GM19238 (cell line): ENCODE results near the gene CLRN2.
"Not testable (repeated sequence)": the region's sequence is repeated elsewhere in the genome, so short reads cannot be mapped to it uniquely, and the experiment has no call there.

Experiments used
- DNase-seq: peaks from one replicate; pipeline ENCODE4 v3.0.0; 2011; ENCODE audit warnings: low spot score; ENCODE audit not compliant: insufficient read length

The CLRN2 gene

DNA sequence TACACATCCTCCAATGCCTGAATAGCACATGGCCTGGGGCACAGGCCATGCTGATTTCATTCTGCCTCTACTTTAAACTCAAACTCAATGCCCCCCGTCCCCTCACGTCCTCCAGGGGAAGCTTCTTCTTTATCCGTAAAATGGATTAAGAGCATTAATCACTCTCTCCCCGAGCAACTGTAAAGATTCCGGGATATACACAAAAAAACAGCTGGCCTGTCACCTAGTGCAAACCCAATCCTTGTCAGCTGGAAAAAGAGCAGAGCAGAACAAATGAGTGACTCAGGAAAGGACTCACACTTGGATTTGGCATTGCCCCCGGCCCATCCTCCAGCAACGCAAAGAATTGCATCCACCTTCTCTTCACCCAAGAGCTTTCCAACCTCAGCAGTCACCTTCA, 10.9 kb upstream of the CLRN2 start:
- no peak for DNase-seq

DNA sequence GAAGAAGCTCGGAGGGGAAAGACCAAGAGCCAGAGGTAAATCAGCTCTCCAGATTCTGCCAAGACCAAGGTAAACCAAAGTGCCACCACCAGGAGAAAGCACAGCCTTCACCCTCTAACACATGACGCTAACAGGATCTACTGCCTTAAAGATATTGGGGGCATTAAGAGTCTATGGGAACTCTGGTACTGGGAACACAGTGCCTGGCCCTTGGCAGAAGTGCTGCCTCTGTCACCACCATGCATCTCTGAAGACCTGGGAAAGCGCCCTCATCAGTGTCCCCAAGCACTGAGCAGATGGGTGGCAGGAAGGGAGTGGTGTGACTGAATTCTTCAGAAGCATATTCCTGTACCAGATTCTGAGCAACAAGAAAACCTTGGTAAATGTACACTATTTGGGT, 4.4 kb upstream of the CLRN2 start:
- no peak for DNase-seq

DNA sequence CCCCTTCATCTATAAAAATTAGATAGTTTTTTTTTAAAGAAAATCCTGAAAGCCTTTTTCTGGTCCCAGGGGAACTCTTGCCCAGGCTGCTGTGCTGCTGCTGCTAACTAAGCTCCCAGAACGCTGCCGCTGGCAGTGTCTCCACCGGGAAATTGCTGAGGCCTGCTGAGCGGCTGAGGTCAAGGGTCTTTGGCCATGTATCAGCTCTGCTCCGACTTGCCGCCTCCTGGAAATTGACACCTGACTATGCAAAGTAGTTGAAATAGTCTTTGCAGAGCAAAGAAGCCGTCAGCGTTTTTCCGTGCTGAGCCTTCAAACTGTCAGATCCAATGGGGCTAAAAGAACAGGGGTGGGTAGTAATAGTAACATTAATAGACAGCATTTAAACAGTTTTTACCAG, 3.9 kb upstream of the CLRN2 start:
- DNase-seq, result no peak

DNA sequence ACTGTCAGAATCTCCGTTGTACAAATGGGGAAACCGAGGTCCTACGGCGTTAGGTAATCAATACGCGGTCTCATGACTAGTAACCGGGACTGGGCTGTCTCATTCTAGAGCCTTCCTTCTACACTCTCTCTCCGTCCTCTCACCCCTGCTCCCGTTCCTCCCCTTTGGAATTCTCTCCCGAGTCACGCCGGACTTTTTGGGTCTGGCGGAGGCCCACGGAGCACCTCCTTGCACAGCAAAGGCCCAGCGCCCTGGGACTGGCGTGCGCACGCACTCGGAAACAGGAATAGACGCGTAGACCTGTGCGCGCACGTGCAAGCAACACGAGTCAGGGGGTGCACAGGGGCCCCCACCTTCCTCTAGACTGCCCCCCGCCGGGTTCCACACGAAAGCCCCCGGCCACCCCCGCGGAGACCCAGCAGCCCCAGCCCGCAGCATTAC, 3.4 kb upstream of the CLRN2 start:
- peak; percentile 46 for DNase-seq

DNA sequence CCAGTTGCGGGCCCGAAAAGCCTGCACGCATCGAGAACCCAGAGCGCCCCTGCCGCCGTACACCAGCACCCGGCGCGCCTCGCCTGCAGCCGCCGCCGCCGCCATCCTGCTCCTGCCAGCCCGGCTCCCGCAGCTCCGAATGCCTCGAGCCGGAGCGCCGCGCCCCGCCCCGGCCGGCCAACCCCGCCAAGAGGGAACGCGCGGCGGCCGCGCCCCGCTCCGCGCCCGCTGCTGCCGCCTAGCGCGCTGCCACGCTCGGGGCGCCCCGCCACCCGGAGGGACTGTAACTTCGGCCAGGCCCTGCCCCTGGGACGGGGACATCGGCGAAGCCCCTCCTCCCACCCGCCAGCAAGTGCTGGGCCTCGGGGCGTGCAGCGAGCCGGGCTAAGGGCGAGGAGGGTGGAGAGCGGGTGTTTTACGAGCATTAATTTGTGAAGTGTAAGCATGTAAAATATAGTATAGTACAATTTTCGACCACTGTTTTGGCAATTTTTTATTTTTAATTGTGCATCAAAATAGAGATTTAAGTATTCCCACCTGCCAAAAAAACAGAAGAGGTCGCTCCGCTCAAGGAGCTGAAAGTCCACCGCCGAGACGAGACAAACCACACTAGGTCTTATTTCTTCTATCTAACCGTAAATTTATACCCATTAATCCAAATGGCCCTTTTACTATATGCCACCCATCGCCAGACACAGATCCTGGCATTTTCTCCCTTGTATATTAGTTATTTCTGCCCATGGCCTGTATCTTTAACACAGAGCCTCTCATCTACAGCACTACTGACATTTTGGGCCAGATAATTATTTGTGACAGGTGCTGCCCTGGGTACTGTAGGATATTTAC, 2.8 kb upstream of the CLRN2 start, which contains the start of gene QDPR:
QDPR (minus strand) TSS at position 141 of the 846 bp plus-strand sequence; CDS start at position 105, 36 bp downstream.
- peak; percentile 86 for DNase-seq

DNA sequence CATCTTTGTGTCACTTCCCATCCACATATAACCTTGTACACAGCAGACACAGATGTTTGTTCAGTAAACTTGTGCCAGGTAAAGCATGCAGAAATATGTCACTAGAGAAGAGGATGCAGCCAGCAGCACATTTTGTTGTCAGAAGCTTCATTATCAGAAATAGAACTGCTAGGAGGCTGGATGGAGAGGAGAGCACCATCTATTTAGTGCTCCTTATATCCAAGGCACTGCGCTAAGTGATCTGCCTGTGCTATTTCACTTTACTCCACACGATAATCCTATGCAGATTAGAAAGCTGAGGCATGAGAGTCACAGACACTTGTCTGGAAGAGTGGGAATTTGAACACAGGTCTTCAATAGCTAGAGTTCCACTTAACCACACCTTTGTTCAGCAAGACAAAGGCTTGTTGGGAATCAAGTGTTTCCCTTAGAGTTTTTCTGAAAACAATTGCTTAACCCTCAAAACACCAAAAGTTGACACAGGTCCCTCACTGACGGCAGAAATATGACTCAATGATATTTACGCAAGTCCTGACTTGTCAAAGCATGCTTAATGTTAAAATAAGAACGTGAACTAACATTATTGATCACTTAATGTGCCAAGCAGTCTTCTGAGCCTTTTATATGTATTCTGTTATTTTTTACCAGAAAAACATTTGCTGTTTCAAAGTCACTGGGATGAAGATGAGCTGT, 1.8 kb upstream of the CLRN2 start:
- DNase-seq, result no peak

DNA sequence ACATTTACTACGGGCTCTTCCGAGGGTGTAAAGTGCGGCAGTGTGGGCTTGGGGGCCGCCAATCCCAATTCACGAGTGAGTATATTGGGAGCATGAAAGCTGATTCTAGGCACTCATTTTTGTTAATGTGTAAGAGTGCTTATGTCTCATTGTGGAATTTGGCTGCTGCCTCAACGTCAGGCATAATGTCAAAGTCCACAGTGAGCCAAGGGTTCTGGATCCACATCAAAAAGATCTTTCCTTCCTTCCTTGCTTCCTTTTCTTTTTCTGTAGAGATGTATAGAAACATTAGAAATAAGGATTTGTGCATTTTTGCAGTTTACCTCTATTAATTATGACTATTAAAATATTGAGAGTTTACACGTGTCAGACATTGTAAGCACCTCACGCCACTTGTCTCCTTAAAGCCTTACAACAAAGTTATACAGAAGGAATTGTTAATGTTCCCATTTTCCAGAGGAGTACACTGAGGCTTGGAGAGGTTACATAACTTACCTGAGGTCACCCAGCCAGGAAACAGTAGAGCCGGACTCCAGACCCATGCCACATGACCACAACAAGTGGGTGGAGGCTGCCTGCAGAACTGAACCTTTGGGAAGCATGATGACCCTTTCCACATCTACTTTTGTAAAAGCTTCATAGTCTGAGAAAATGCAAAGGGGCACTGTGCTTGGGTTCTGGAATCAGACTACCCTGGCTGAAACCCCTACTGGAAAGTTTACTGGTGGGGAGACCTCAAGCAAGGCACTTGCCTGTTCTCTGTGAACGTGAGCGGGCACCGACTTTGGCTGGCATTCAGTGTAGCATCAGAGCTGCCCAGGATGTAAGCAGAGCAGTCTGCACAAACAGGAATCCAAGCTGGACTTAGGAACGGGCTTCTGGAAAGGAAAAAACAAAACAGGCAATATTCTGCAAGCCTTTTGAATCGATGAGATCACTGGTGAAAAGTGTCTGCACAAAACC, 761 bp downstream of the CLRN2 start:
- no peak for DNase-seq

DNA sequence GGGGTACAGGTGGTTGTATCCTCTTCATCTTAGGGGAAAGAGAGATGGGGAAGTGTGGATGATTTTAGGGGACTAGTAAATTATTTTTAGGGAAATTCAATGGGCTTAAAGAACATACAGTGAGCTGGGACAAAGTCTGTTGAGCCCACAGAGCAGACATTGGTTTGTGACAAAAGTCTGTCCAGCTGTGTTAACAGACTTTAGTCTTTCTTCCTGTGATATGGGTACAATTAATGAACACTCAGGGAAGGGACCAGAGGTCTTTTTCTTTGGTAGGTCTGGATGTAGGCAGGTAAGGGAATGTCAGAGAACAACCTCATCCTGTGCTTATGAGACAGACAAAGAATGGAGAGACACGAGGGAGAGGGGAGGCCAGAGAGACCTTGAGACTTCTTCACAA, 2.0 kb downstream of the CLRN2 start:
- no peak for DNase-seq

DNA sequence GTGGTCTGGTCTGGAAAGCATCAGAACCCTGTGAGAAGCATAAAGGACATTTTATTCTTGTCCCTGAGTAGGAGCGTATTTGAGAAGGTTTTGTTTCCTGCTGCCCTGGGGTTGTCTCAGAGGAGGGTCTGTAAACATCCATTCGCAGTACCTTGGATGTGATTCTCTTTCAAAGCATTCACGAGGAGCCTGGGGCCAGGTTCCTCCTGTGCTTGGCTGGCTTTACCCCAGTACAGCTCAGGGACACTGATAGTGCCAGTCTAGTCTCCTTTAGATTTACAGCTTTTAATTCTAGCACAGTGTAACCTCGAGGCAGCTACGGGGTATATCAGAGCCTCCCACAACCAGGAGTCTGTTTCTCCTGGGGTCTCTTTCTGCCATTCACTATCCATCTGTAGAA, 2.7 kb downstream of the CLRN2 start:
- DNase-seq, result no peak

DNA sequence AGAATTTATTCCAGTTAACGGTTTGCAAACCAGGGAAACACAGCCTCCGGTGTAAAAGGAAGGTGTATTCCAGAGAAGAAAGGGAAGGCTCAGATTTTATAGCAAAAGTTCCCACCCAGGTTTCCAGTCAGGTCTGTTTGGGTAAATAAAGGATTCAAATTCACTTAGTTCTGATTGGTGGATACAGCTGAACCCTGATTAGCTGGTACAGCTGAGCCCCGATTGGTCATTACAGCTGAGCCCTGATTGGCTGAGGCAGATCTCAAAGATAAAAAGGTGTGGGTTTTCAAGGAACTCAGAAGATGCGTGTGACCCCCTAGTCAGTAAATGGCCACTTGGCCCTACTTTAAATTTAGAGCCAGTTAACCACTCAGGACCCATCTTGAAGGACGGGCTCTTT, 6.6 kb downstream of the CLRN2 start:
- no peak for DNase-seq

DNA sequence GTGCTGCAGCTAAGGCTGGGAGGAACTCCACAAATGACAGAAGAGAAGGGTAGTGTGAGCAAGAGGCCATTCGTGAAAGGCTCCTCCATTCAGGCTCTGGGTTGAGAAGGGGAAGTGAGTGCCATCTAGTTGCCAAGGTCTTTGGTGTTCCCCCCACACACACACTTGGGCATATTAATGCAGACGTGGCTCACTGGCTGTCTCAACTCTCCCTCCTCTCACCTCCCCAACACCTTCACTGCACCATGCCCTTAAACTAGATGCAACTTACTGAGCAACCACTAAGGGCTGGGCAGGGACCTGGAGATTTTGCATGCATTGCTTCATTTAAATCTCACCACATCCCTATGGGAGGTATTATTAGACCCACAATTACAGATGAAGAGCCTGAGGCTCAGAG, 8.7 kb downstream of the CLRN2 start:
- no peak for DNase-seq

DNA sequence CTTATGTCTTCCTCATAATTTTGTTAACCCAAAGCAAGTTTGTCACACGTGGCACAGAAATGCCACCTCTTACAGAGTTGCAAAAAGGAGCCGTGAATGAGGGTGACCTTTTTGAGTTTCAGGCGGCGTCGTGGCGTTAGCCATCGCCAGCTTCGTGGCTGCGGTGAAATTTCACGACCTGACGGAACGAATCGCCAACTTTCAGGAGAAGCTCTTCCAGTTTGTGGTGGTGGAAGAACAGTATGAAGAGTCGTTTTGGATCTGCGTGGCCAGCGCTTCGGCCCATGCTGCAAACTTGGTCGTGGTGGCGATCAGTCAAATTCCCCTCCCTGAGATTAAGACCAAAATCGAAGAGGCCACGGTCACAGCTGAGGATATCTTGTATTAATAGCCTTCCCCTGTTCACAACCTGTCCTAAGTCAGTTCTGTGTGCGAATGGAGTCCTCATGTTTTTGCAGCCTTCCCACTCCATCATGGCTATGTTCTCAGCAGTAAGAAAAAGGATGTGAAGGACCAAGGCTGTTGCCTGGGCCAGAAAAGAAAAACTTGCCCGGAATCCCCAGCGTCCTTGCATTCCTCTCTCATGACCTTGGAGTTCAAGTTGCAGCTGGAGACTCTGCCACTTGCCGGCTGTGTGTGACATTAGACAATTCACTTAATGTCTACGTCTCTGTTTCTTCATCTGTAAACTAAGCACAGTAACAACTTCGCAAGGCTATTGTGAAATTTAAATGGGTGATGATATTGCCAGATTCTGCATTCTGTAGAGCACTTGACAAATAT, 11.9 kb downstream of the CLRN2 start:
- no peak for DNase-seq

DNA sequence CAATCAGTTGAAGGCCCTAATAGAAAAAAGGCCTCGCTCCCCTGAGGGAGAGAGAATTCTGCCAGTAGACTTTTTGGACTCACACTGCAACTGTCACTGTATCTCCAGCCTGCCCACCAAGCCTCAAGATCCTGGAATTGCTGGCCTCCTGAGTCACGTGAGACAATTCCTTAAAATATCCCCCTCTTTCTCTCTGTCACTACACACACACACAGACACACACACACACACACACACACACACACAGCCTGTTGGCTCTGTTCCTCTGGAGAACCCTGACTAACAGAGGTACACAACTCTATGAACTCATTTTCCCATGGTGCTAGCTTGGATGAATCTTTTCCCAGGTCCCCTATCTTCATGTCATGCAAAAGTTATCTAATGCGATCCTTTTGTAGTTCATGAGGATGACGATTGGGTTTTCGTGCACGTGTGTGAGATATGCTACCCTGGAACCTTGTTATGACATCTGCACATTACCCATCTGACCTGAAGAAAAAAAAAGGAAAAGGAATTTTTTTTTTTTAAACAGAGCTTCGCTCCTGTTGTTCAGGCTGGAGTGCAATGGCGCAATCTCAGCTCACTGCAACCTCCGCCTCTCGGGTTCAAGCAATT, 13.7 kb downstream of the CLRN2 start:
- DNase-seq, result no peak

DNA sequence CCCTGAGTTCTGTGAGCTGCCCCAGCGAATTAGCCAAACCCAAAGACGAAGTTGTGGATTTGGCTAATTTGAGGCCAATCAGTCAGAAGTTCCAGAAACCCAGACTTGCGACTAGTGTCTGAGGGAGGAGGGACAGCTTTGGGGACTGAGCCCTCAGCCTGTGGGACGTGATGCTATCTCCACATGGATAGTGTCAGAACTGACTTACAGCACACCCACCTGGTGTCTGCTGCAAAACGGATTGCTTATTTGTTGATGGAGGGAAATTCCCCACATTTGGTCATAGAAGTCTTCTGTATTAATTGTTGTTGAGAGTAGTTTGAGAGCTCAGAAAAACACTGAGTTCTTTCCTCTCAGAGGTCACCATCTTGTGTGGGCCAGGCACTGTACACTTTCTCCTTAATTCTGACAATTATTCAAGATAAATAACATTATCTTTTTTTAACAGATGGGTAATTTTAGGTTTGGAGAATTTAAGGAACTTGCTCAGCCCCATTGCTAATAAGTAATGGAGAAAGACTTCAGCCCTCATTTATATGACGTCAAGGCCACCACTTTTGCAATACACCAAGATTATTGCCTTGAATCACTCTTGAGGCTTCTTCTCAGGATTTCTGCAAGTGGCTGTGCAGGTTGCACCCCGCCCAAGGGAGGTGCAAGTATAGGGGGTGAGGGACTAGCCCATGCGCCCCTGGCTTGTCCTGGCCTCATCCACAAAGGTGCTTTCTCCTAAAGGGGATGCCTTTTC, 16.7 kb downstream of the CLRN2 start:
- no peak for DNase-seq

DNA sequence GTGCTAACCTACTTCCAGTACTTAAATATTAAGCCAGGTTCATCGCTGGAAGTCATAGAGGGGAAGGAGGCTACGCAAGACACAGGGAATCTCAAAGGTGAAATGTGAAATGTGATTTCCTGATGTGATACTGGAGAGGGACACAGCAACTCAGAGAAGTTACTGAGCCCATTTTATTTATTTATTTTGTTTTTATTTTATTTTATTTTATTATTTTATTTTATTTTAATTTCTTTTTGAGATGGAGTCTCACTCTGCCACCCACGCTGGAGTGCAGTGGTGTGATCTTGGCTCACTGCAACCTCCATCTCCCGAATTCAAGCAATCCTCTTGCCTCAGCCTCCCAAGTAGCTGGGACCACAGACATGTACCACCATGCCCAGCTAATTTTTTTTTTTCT, 19.7 kb downstream of the CLRN2 start:
- no peak for DNase-seq

DNA sequence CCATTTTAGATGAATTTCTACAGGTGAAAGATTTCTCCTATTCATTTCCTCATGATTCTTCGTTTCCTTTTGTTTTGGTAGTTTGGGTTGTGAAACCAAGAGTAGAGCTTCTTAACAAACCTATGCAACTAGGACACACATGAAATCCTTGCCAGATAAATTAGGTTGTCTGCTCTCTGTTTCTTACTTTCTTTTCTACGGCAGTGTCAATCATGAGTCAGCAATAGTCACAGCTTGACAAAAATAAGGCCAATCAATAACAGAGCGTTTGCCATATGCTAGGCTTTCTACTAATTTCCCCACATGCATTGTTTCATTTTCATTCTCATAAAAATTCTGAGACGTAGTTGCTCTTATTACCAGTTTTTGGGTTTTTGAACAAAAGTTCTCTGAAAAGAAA, 20.3 kb downstream of the CLRN2 start:
- DNase-seq, result no peak

DNA sequence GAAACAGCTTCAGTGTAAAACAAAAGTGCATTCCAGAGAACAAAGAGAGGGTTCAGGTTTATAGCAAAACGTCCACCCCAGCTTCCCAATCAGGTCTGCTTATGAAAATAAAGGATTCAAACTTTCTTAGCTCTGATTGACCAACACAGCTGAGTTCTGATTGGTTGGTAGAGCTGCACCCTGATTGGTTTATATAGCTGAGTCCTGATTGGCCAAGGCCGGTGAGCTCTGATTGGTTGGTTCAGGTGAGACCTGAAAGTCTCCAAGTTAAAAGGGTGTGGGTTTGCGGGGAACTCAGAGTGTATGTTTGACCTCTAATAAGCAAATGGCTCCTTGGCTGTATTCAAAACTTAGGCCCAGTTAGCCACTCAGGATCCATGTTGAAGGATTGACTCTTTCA, 20.9 kb downstream of the CLRN2 start:
- DNase-seq, result no peak

DNA sequence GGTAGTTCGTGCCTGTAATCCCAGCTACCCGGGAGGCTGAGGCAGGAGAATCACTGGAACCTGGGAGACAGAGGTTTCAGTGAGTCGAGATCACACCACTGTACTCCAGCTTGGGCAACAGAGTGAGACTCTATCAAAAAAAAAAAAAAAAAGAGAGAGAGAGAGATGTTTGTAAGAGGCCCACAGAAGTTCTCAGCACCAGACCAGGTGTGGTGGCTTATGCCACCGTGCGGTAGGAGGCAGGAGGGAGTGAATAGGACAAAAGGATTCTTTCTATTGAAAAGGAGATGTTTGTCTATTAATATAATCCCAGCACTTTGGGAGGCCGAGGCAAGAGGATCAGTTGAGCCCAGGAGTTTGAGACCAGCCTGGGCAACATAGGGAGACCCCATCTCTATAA, 22.1 kb downstream of the CLRN2 start:
- not testable (repeated sequence) for DNase-seq

DNA sequence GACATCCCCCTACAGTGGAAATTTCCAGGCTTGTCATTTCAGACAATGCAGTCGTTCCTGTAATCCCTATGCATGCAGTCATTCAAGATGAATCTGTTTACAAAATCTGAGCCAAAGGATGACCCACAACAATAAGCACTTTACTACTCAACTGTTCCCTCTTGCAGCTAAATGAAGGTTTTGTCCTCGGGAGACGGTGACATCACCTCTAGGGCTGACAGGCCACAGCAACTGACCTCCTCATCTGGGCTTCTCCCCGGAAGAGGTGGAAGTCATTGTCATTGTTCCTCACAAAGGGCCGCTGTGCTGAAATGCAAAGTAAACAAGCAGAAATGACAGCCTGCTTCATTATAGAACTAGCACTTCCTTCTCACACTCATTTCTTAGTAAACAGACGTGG, 29.2 kb downstream of the CLRN2 start:
- DNase-seq, result no peak

DNA sequence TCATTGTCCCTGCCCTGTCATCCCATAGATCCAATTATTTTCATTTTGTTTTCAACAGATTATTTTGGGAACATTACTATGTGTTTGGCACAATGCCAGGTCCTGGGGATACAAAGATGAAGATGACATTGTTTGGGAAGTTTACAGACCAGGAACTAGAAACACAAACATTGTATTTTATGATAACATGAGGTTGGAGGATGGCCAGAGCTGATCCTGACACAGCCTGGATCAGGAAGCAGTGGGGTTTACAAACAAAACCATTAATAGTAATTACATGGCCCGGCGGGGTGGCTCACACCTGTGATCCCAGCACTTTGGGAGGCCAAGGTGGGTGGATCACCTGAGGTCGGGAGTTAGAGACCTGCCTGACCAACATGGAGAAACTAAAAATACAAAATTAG, 29.9 kb downstream of the CLRN2 start:
- DNase-seq, result no peak
